ENCODE measurements around the gene VAT1L.

- TF ChIP-seq, protein P1, sequence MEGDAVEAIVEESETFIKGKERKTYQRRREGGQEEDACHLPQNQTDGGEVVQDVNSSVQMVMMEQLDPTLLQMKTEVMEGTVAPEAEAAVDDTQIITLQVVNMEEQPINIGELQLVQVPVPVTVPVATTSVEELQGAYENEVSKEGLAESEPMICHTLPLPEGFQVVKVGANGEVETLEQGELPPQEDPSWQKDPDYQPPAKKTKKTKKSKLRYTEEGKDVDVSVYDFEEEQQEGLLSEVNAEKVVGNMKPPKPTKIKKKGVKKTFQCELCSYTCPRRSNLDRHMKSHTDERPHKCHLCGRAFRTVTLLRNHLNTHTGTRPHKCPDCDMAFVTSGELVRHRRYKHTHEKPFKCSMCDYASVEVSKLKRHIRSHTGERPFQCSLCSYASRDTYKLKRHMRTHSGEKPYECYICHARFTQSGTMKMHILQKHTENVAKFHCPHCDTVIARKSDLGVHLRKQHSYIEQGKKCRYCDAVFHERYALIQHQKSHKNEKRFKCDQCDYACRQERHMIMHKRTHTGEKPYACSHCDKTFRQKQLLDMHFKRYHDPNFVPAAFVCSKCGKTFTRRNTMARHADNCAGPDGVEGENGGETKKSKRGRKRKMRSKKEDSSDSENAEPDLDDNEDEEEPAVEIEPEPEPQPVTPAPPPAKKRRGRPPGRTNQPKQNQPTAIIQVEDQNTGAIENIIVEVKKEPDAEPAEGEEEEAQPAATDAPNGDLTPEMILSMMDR (IDR thresholded peaks at IDR 0.05; ENCODE audit: poor library complexity) = no peak
- TF ChIP-seq EZH2phosphoT487 (IDR thresholded peaks at IDR 0.05; ENCODE audit: low read depth, severe bottlenecking, unreplicated experiment) (no peak), EZH2 (IDR thresholded peaks at IDR 0.05; ENCODE audit: borderline replicate concordance) (no peak)
Observed at GRCh38 chr16:77989846-77990245, 201.5 kb downstream of the VAT1L start.
